HepG2 (cell line): ENCODE results near the gene CRLF1. TPM values are rescaled to one million over a fixed set of nuclear protein-coding genes. Genes with fewer than 3 reads are reported as not detected.

Experiments used
- FOSL1 ChIP-seq: sonication (generic); formaldehyde crosslinking; IDR thresholded peaks from 2 replicates; pipeline ENCODE4 v1.9.0; 2021; ENCODE audit warnings: missing genetic modification reagents, borderline replicate concordance
- MIER2 ChIP-seq: IDR thresholded peaks from 2 replicates; pipeline ENCODE4 v1.6.1; 2016; ENCODE audit warnings: missing biosample characterization, missing genetic modification reagents
- RARA ChIP-seq: IDR thresholded peaks from 2 replicates; pipeline ENCODE4 v1.6.1; 2016; ENCODE audit warnings: missing genetic modification reagents, missing compliant biosample characterization
- RELA ChIP-seq: sonication (generic); formaldehyde crosslinking; IDR thresholded peaks from 2 replicates; pipeline ENCODE4 v1.4.0; 2020; ENCODE audit warnings: missing genetic modification reagents
- RORA ChIP-seq: sonication (generic); formaldehyde crosslinking; IDR thresholded peaks from 2 replicates; pipeline ENCODE4 v1.5.0; 2020; ENCODE audit warnings: mild to moderate bottlenecking, missing genetic modification reagents, moderate library complexity
- SOX5 ChIP-seq: IDR thresholded peaks from 2 replicates; pipeline ENCODE4 v1.6.1; 2016; ENCODE audit warnings: borderline replicate concordance
- SRY ChIP-seq: sonication (generic); formaldehyde crosslinking; IDR thresholded peaks from 2 replicates; pipeline ENCODE4 v1.8.0; 2022; ENCODE audit warnings: mild to moderate bottlenecking, missing genetic modification reagents
- STAG1 ChIP-seq: sonication (generic); formaldehyde crosslinking; IDR thresholded peaks from 2 replicates; pipeline ENCODE4 v1.4.0; 2020; ENCODE audit warnings: missing genetic modification reagents
- U2AF1 ChIP-seq: fragments of 200-400 bp; formaldehyde crosslinking; optimal IDR thresholded peaks from 2 replicates; pipeline ENCODE3; 2017; ENCODE audit warnings: mild to moderate bottlenecking, low read depth, low read length
- XBP1 ChIP-seq: sonication (generic); formaldehyde crosslinking; IDR thresholded peaks from 2 replicates; pipeline ENCODE4 v1.5.0; 2020; ENCODE audit warnings: missing genetic modification reagents
- ZFP41 ChIP-seq: sonication (generic); formaldehyde crosslinking; IDR thresholded peaks from 2 replicates; pipeline ENCODE4 v1.4.0; 2020; ENCODE audit warnings: mild to moderate bottlenecking, missing genetic modification reagents, borderline replicate concordance
- ZFP90 ChIP-seq: sonication (generic); formaldehyde crosslinking; IDR thresholded peaks from 2 replicates; pipeline ENCODE4 v1.8.0; 2022; ENCODE audit warnings: missing genetic modification reagents, mild to moderate bottlenecking, inconsistent platforms, borderline replicate concordance
- ZNF17 ChIP-seq: sonication (generic); formaldehyde crosslinking; IDR thresholded peaks from 2 replicates; pipeline ENCODE4 v1.5.0; 2020; ENCODE audit warnings: mild to moderate bottlenecking, missing genetic modification reagents
- ZNF230 ChIP-seq: sonication (generic); formaldehyde crosslinking; IDR thresholded peaks from 2 replicates; pipeline ENCODE4 v1.4.0; 2020; ENCODE audit warnings: mild to moderate bottlenecking, missing genetic modification reagents
- ZNF7 ChIP-seq: IDR thresholded peaks from 2 replicates; pipeline ENCODE4 v1.6.1; 2016; ENCODE audit warnings: missing biosample characterization, missing genetic modification reagents
- ZNF747 ChIP-seq: sonication (generic); formaldehyde crosslinking; IDR thresholded peaks from 2 replicates; pipeline ENCODE4 v1.8.1; 2023; ENCODE audit warnings: missing genetic modification reagents, mild to moderate bottlenecking, borderline replicate concordance
- polyA plus RNA-seq, 8 experiments: library from polyadenylated mRNA; depleted of rRNA in 3 of 8; stranded (reverse) in 7 of 8; unstranded in 1 of 8; fragments of >200 nt; fragmentation: Illumina TruSeq in 4 of 8; extraction: Trizol in 4 of 8; gene quantifications; 2 replicates each; pipeline versions ENCODE4 v1.2.1 to v1.2.3, GENCODE V29; 2011 to 2016; ENCODE audit warnings: low read depth in 4 of 8, missing spikeins in 1 of 8, mixed read lengths in 1 of 8; ENCODE audit not compliant: insufficient read depth in 1 of 8
- total RNA-seq, 5 experiments: library from RNA; depleted of rRNA; stranded (reverse); fragments of >200 nt; fragmentation: Illumina TruSeq; extraction: Trizol; gene quantifications; 2 replicates each; pipeline ENCODE4 v1.2.3, GENCODE V29; 2016; ENCODE audit warnings: low read depth in 1 of 5
- TF ChIP-seq, protein P1 (sequence below): sonication (generic); formaldehyde crosslinking; IDR thresholded peaks from 2 replicates; pipeline ENCODE4 v1.8.1; 2023; ENCODE audit warnings: mild to moderate bottlenecking, moderate library complexity, missing genetic modification reagents
- TF ChIP-seq, protein P2 (sequence below): sonication (generic); formaldehyde crosslinking; IDR thresholded peaks from 2 replicates; pipeline ENCODE4 v1.4.0; 2020; ENCODE audit warnings: missing genetic modification reagents
- TF ChIP-seq, protein P3 (sequence below): IDR thresholded peaks from 2 replicates; pipeline ENCODE4 v1.6.1; 2016
- TF ChIP-seq, protein P4 (sequence below): sonication (generic); formaldehyde crosslinking; IDR thresholded peaks from 2 replicates; pipeline ENCODE4 v1.4.0; 2020; ENCODE audit warnings: mild to moderate bottlenecking, low read depth, missing genetic modification reagents
- TF ChIP-seq, protein P5 (sequence below): sonication (generic); formaldehyde crosslinking; IDR thresholded peaks from 2 replicates; pipeline ENCODE4 v1.8.0; 2022; ENCODE audit warnings: mild to moderate bottlenecking, missing genetic modification reagents, borderline replicate concordance

CRLF1 gene
- total and polyA plus RNA-seq, 2 of the 13 experiments (the other 11 are each of a cell fraction or from before 2014, with no cell fraction given): 217 to 296 TPM

DNA sequence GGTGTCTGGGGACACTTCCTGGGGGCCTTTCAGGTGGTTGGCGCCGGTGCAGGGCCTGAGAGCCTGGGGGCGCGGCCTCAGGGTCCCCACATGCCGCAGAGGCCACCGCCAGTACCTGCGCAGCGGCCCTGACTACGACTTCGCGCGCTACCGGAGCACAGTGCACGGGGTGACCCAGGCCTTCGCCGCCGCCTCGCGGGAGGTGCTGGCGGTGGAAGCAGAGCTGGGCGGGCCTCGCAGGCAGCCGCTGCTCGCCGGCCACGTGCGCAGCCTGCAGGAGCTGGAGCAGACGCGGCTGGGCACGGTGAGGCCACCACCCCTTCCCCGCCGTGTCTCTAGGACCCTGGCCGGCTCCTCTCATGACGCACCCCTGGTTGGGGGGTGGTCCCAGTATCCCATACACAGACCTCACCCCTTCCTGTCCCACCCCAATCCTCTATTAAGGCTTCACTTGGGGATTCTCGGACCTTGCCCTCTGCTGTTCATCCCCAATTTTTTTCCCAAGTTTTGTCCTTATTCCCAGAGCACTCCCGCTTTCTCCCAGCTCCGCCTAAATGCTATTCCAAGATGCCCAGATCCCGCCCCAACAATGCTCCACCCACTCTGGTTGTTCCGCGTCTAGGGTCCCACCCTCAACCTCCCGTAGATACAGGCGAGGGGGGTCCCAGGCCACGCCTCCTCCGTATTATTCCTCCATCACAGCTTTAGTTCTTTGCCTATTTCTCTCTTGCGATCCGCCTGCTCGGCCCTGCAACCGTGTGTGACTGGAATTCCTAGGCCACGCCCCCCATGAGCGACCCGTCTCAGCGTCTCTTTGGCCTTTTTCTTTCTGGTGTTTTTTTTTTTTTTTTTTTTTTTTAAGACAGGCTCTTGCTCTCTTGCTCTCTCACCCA is 17.0 kb downstream of the CRLF1 start (continued):
- TF ChIP-seq ZFP41 (CRISPR knock-in tag) (peak; percentile 97), ZFP90 (CRISPR knock-in tag) (peak; percentile 84; the same call in 1 of the 2 replicates), RORA (CRISPR knock-in tag) (no peak), ZNF7 (no peak), XBP1 (no peak), U2AF1 (no peak), STAG1 (CRISPR knock-in tag) (no peak; the same call in 1 of the 2 replicates), ZNF17 (0 out of 2 replicates have a peak, but pooled peaks have one; percentile 36), ZNF747 (peak; percentile 85), MIER2 (CRISPR knock-in tag) (no peak), FOSL1 (CRISPR knock-in tag) (peak; percentile 42; the same call in 1 of the 2 replicates), SRY (peak; percentile 80), SOX5 (CRISPR knock-in tag) (no peak; the same call in 1 of the 2 replicates), ZNF230 (peak; percentile 88), RELA (no peak; the same call in 1 of the 2 replicates), RARA (CRISPR knock-in tag) (peak; percentile 26; the same call in 1 of the 2 replicates)
- TF ChIP-seq, protein P1, sequence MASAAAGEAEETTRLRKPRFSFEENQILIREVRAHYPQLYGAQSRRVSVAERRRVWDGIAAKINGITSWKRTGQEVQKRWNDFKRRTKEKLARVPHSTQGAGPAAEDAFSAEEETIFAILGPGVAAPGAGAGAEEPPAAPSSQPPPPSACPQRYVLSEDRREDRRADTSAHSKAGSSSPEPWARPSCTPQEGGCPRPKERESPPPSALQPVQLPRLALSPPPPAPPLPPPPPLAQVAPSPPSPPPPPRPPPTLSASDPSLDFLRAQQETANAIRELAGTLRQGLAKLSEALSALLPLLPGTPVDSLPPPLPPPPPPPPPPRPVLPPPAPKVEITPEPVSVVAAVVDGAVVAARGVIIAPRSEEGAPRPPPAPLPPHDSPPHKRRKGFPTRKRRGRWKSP (CRISPR knock-in tag): peak; percentile 71; the same call in 1 of the 2 replicates
- TF ChIP-seq, protein P2, sequence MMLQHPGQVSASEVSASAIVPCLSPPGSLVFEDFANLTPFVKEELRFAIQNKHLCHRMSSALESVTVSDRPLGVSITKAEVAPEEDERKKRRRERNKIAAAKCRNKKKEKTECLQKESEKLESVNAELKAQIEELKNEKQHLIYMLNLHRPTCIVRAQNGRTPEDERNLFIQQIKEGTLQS: 0 out of 2 replicates have a peak, but pooled peaks have one; percentile 17
- TF ChIP-seq, protein P3, sequence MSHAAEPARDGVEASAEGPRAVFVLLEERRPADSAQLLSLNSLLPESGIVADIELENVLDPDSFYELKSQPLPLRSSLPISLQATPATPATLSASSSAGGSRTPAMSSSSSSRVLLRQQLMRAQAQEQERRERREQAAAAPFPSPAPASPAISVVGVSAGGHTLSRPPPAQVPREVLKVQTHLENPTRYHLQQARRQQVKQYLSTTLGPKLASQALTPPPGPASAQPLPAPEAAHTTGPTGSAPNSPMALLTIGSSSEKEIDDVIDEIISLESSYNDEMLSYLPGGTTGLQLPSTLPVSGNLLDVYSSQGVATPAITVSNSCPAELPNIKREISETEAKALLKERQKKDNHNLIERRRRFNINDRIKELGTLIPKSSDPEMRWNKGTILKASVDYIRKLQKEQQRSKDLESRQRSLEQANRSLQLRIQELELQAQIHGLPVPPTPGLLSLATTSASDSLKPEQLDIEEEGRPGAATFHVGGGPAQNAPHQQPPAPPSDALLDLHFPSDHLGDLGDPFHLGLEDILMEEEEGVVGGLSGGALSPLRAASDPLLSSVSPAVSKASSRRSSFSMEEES (CRISPR knock-in tag): peak; percentile 47; the same call in 1 of the 2 replicates
- TF ChIP-seq, protein P4, sequence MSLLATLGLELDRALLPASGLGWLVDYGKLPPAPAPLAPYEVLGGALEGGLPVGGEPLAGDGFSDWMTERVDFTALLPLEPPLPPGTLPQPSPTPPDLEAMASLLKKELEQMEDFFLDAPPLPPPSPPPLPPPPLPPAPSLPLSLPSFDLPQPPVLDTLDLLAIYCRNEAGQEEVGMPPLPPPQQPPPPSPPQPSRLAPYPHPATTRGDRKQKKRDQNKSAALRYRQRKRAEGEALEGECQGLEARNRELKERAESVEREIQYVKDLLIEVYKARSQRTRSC: peak; percentile 89
- TF ChIP-seq, protein P5, sequence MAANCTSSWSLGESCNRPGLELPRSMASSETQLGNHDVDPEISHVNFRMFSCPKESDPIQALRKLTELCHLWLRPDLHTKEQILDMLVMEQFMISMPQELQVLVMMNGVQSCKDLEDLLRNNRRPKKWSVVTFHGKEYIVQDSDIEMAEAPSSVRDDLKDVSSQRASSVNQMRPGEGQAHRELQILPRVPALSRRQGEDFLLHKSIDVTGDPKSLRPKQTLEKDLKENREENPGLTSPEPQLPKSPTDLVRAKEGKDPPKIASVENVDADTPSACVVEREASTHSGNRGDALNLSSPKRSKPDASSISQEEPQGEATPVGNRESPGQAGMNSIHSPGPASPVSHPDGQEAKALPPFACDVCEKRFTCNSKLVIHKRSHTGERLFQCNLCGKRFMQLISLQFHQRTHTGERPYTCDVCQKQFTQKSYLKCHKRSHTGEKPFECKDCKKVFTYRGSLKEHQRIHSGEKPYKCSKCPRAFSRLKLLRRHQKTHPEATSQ (CRISPR knock-in tag): 0 out of 2 replicates have a peak, but pooled peaks have one; percentile 46
